Epithelial cell of esophagus (primary cell): ENCODE measurements around the gene TTC33.
A peak's percentile ranks its signal among the peaks of the same experiment; 100 is the strongest.

ENCODE experiments used
- DNase-seq: peaks from one replicate; pipeline ENCODE4 v3.0.0; 2010; ENCODE audit warnings: low read depth
- H3K4me3 ChIP-seq: 2 replicates; pipeline ENCODE4 v1.5.1; 2011; ENCODE audit warnings: mild to moderate bottlenecking, low read length, control low read depth
- TF ChIP-seq, protein P1 (sequence below): IDR thresholded peaks from 2 replicates; pipeline ENCODE4 v1.5.1; 2011; ENCODE audit warnings: low read depth, mild to moderate bottlenecking, low read length, control low read depth, inconsistent platforms; ENCODE audit not compliant: insufficient read depth; ENCODE audit errors: missing control alignments

The TTC33 gene

DNA sequence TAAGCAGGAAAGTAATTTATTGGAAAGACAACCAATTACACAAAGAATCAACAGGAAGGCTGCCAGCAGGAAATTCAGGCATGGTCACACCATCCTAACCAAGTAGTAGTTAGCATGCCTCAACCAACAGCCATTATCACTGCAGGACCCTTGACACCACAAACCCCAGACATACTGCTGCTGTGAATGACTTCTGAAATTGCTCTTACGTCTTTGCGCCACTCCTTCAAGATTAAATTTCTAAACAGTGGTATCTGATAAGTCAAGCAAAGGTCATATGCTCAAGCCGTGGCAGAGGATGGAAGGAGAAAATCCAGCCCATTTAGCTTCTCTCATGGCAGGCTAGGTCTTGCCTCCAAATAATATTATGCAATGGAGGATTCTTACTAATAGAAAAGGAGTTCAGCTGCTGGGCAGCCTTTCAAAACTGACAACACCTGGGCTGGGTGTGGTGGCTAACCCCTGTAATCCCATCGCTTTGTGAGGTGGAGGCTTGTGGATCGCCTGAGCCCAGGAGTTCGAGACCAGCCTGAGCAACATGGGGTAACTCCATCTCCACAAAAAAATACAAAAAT lies 81.0 kb downstream of the TTC33 start:
- TF ChIP-seq, protein P1, sequence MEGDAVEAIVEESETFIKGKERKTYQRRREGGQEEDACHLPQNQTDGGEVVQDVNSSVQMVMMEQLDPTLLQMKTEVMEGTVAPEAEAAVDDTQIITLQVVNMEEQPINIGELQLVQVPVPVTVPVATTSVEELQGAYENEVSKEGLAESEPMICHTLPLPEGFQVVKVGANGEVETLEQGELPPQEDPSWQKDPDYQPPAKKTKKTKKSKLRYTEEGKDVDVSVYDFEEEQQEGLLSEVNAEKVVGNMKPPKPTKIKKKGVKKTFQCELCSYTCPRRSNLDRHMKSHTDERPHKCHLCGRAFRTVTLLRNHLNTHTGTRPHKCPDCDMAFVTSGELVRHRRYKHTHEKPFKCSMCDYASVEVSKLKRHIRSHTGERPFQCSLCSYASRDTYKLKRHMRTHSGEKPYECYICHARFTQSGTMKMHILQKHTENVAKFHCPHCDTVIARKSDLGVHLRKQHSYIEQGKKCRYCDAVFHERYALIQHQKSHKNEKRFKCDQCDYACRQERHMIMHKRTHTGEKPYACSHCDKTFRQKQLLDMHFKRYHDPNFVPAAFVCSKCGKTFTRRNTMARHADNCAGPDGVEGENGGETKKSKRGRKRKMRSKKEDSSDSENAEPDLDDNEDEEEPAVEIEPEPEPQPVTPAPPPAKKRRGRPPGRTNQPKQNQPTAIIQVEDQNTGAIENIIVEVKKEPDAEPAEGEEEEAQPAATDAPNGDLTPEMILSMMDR, result no peak
- peak; percentile 94 for DNase-seq
- no peak overlapping the region for H3K4me3 ChIP-seq

DNA sequence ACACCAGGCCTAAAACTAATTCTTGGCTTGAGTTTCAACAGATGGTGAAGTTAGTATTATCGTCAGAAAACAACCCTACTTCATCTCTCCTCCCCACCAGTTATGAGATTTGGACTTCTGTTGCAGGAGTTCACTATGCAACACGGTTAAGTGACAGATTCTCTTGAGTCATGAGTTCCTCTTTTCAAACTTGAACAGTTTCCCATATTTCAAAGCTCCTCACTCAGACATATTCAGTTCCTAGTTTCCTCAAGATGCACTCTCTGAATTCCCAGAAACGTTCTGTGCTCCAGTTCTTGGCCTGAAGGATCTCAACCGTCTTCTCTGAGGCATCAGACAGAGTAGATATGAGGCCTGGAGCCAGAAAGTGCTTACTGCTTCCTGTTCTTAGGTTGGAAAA lies 83.3 kb downstream of the TTC33 start:
- DNase-seq, result no peak
- H3K4me3 ChIP-seq, result no peak overlapping the region
- TF ChIP-seq, protein P1, result no peak

DNA sequence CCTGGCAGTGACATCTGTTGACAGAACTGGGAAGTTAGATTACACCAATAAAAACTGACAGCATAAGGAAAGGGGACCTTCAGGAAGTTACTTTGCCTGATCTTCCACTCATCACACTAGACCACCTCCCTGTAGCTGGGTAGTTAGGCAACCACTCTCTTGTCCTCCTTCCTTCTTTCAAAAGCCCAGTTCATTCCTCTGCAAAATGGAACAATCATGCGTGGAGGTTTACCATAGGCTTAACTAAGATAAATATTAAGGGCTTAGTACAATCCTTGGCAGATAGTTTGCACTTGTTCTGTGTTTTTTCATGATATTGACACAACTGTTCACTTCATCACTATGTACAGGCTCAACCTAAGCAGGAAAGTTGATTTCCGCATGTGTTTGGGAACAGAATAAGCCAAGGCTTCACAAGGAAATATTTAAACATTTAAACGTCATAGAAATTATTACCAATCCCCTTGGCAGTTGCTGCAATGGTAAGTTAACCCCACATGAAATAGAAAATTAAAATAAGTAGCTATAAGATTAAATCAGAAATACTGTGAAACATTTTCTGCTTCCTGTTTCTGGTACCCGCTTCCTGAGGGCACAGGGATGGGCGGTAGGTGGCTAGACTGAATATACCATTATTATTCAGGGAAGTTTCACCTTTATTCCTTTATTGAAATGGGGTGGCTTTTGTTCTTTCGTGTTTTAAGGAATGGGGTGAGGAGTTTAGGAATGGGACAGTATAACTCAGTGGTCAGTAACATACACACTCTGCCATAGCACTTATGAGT lies 86.0 kb downstream of the TTC33 start:
- TF ChIP-seq, protein P1, result no peak
- no peak for DNase-seq
- H3K4me3 ChIP-seq, result no peak overlapping the region

DNA sequence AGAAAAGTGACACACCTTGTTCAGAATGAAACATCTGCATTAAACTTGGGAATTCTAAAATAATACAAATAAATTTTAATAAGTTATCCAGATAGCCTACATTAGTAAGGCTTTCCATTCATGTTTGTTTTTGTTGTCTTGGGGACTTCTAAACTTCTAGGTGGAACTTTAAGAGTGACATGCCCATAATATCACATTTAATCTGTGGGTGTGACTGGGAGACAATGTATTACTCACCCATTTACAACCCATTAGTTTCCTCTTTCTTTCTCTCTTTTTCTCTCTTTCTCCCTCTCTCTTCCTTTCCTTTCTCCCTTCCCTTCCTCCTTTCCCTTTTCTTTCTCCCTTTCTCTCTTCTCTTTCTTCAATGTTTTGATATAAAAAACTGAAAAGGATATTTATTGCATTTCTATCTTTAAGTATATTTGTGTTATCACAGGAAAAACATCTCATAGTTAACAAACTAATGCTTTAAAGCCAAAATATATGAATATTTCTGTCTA lies 88.5 kb downstream of the TTC33 start:
- no peak for DNase-seq

DNA sequence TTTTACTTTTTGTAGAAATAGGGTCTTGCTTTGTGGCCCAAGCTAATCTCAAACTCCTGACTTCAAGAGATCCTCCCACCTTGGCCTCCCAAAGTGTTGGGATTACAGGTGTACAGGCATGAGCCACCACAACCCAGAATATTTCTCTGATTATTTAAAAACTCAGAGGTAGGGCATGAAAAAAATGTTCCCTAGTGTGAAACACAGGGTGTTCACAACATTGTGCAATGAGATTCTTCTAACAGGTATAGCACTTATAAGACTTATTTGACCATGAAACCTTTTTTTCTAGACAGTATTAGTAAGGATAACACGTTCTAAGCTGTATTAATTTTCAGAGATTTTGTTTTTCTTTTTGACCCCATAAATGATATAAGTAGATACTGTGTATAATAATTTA lies 89.1 kb downstream of the TTC33 start:
- TF ChIP-seq, protein P1, result no peak
- peak; percentile 56 for DNase-seq
- no peak overlapping the region for H3K4me3 ChIP-seq

More for the DNA sequence above, 88.5 kb downstream of the TTC33 start:
- no peak overlapping the region for H3K4me3 ChIP-seq
- TF ChIP-seq, protein P1, result no peak

DNA sequence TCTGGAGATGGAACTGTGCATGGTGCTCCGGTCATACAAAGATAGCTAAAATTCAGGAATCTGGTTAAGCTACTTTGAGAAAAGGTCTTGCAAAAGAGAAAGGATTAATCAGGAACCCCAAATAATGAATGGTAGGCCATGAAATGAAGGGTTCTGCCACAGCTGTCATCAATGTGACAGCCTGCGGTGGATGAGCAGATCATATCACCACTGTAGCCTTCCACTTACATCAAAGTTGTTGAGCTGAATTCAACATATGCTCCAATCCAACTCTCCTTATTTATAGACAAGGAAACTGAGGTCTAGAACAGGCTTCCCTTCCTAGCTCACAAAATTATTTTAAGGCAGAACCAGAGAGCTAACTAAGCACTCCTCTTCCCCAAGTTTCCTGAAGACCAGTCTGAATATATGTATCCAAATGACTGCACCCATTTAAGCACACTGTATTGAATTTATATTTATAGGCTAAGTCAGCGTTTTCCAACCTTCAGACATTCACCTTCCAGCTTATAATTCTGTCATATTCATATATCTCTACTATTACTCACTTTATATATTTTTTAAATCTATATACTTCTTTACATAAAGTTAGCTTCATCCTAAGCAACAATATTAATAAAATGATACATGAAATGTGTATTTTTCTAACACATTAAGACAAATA lies 90.0 kb downstream of the TTC33 start:
- TF ChIP-seq, protein P1, result no peak
- no peak overlapping the region for H3K4me3 ChIP-seq
- DNase-seq, result no peak

DNA sequence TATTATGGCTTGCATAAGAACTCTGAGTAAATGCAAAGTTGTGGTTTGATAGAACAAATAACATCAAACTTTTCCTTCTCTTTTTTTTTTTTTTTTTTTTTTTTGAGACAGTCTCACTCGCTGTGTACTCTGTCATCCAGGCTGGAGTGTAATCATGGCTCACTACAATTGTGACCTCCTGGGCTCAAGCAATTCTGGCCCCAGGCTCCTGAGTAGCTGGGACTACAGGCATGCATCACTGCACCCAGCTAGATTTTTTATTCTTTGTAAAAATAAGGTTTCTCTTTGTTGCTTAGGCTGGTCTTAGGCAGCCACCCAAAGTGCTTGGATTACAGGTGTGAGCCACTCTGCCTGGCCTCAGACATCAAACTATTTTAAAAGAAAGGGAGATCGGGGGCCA lies 95.0 kb downstream of the TTC33 start:
- TF ChIP-seq, protein P1, result no peak
- no peak for DNase-seq
- no peak overlapping the region for H3K4me3 ChIP-seq
